Chondrocyte (in vitro differentiated cells): ENCODE measurements around the gene SHFL. TPM values are rescaled to one million over a fixed set of nuclear protein-coding genes. Genes with fewer than 3 reads are reported as not detected.

Experiments
- DNase-seq: peaks from one replicate; pipeline ENCODE4 v3.0.0; 2021; ENCODE audit warnings: mixed read lengths, low spot score
- H3K27ac Mint-ChIP-seq: one replicate; pipeline ENCODE4 v1.8.0; 2021; ENCODE audit warnings: mild to moderate bottlenecking, moderate library complexity, mixed read lengths; ENCODE audit not compliant: unreplicated experiment
- H3K27me3 Mint-ChIP-seq: 2 replicates; pipeline ENCODE4 v1.8.0; 2021; ENCODE audit warnings: low read depth, mixed read lengths
- H3K36me3 Mint-ChIP-seq: 2 replicates; pipeline ENCODE4 v1.8.0; 2021; ENCODE audit warnings: low read depth, mixed read lengths
- H3K4me1 Mint-ChIP-seq: 2 replicates; pipeline ENCODE4 v1.8.0; 2021; ENCODE audit warnings: low read depth, mild to moderate bottlenecking, mixed read lengths
- H3K4me3 Mint-ChIP-seq: one replicate; pipeline ENCODE4 v1.8.0; 2021; ENCODE audit warnings: mild to moderate bottlenecking, moderate library complexity, mixed read lengths; ENCODE audit not compliant: unreplicated experiment
- H3K9me3 Mint-ChIP-seq: 2 replicates; pipeline ENCODE4 v1.8.0; 2021; ENCODE audit warnings: low read depth, mixed read lengths
- CTCF ChIP-seq: fragments of 200-600 bp; sonication (generic); IDR thresholded peaks from 2 replicates; pipeline ENCODE4 v1.5.0; 2021; ENCODE audit warnings: antibody characterized with exemption, mild to moderate bottlenecking, moderate library complexity
- total RNA-seq: library from RNA; stranded (reverse); gene quantifications from 3 replicates; pipeline ENCODE4 v1.2.1, GENCODE V29; 2021

Gene SHFL
- total RNA-seq, 1 donor from 2014 or later: 19.9 TPM

DNA sequence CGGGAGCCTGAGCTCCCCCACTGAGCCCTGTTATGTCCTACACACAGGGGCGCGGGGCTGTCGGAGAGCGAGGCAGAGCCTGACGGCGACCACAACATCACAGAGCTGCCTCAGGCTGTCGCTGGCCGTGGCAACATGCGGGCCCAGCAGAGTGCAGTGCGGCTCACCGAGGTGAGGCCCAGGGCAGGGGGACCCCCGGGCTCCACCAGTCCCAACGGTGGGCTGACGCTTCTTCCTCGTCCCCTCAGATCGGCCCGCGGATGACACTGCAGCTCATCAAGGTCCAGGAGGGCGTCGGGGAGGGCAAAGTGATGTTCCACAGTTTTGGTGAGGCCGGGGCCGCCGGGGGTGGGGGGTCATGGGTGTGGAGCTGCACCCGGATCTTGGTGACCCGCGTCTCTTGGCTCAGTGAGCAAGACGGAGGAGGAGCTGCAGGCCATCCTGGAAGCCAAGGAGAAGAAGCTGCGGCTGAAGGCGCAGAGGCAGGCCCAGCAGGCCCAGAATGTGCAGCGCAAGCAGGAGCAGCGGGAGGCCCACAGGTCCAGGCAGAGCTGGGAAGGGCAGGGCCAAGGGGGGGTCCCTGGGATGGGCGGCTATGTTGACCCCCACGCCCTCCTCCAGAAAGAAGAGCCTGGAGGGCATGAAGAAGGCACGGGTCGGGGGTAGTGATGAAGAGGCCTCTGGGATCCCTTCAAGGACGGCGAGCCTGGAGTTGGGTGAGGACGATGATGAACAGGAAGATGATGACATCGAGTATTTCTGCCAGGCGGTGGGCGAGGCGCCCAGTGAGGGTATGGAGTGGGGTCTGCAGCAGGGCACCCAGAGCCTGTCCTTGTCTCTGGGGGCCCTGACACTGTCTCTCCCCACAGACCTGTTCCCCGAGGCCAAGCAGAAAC lies 24.2 kb downstream of the SHFL start:
- Mint-ChIP-seq H3K4me3 (no peak overlapping the region), H3K27ac (no peak overlapping the region), H3K4me1 (peaks cover 20% of the 10 kb centered on the region), H3K9me3 (no peaks in the 10 kb centered on the region), H3K27me3 (no peaks in the 10 kb centered on the region), H3K36me3 (peaks cover 11% of the 10 kb centered on the region)
- DNase-seq: no peak
- no peak for TF ChIP-seq CTCF

- Mint-ChIP-seq H3K4me1 (peaks cover 20% of the 10 kb centered on the region), H3K36me3 (peaks cover 11% of the 10 kb centered on the region), H3K9me3 (no peaks in the 10 kb centered on the region), H3K4me3 (no peak overlapping the region), H3K27ac (no peak overlapping the region), H3K27me3 (no peaks in the 10 kb centered on the region)
- TF ChIP-seq CTCF: no peak
- no peak for DNase-seq
Measured at GRCh38 chr19:10110972-10111317, 24.8 kb downstream of the SHFL start.

GRCh38 chr19:10111405-10111811 lies 25.3 kb downstream of the SHFL start, which contains the start of gene P2RY11:
TSS of gene P2RY11 (plus strand) at chr19:10111693. CDS start at chr19:10111722, 29 bp downstream.
- no peak within 1 kb of the TSS for H3K4me3 Mint-ChIP-seq
- no peak for TF ChIP-seq CTCF
- no peaks in the 10 kb centered on the region for H3K9me3 Mint-ChIP-seq
- H3K4me1 Mint-ChIP-seq: peaks cover 20% of the 10 kb centered on the region
- DNase-seq: no peak
- H3K36me3 Mint-ChIP-seq: peaks cover 13% of the 10 kb centered on the region
- H3K27me3 Mint-ChIP-seq: no peaks in the 10 kb centered on the region
- peak within 1 kb of the TSS; percentile 78 for H3K27ac Mint-ChIP-seq

GRCh38 chr19:10112037-10112761 lies 26.1 kb downstream of the SHFL start:
- DNase-seq: no peak
- Mint-ChIP-seq H3K4me3 (no peak overlapping the region), H3K4me1 (peaks cover 15% of the 10 kb centered on the region), H3K9me3 (no peaks in the 10 kb centered on the region), H3K36me3 (peaks cover 14% of the 10 kb centered on the region), H3K27me3 (no peaks in the 10 kb centered on the region), H3K27ac (peak overlapping the region; percentile 78)
- TF ChIP-seq CTCF: no peak

DNA sequence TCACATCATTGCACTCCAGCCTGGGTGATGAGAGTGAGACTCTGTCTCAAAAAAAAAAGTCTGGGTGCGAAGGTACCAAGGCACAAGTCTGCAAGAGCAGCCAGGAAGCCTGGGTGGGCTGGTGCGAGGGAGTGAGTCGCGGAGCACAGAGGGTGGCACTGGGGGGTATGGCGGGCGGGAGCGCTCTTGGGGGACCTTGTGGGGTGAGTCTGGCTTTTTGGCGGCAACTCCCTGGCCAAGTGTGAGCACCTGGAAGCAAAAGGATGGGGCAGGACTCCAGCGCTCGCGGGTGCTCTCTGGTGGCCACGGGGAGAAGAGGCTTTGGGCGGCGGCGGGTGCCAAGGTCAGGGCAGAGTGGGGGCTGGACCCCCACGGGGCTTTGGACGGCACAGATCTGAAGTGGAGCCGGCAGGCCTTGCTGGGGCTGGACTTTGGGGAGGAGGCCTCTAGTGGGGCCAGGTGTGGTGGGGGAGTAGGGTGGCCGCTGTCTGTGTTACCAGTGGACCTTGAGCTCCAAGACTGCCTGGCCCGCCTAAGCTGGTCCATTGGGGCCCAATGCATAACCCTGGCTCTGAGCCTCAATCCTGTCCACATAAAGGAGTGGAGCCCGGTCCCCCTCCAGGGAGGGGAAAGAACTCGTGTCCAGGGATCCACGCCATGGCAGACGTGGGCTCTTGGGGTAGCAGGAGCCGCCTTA lies 26.9 kb downstream of the SHFL start:
- Mint-ChIP-seq H3K9me3 (no peaks in the 10 kb centered on the region), H3K27me3 (no peaks in the 10 kb centered on the region), H3K4me3 (no peak overlapping the region), H3K36me3 (peaks cover 16% of the 10 kb centered on the region), H3K27ac (peak overlapping the region; percentile 78), H3K4me1 (peaks cover 10% of the 10 kb centered on the region)
- TF ChIP-seq CTCF: peak; percentile 81
- no peak for DNase-seq
